ENCODE measurements around the gene CFAP410.

DNA sequence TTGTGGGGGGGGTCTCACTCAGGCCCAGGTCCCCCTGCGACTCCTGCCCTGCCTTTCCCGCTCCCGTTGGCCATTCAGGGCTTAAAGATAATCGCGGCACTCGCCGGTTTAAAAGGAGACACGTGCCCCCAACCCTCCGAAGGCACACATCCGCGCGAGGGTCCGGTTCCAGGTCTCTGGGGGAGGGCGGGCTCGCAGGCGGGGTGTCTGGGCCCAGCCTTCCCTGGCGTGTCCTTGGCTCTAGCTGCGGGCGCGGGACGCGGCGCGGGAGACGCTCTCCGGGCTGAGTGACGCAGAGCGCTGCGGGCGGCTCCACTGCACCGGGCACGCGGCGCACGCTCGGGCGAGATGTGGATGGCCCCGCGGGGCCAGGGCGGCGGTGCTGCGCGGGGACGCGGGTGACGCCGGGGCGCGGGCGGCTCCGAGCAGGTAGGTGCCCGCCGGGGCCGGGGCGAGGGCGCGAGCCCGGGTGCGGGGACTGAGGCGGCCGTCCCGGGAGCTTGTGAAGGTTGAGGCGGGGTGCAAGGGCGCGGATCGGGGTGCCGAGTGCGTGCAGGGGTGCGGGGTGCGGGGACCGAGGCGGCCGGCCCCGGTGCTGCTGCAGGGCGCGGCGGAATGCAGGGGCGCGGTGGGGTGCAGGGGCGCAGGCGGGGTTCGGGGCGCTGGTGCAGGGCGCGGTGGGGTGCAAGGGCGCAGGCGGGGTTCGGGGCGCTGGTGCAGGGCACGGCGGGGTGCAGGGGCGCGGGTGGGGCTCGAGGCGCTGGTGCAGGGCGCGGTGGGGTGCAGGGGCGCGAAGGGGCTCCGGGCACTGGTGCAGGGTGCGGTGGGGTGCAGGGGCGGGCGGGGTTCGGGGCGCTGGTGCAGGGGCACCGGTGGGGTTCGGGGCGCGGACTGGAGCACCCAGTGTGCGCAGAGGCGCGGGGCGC lies 10.9 kb upstream of the CFAP410 start:
- TF ChIP-seq, protein P1, sequence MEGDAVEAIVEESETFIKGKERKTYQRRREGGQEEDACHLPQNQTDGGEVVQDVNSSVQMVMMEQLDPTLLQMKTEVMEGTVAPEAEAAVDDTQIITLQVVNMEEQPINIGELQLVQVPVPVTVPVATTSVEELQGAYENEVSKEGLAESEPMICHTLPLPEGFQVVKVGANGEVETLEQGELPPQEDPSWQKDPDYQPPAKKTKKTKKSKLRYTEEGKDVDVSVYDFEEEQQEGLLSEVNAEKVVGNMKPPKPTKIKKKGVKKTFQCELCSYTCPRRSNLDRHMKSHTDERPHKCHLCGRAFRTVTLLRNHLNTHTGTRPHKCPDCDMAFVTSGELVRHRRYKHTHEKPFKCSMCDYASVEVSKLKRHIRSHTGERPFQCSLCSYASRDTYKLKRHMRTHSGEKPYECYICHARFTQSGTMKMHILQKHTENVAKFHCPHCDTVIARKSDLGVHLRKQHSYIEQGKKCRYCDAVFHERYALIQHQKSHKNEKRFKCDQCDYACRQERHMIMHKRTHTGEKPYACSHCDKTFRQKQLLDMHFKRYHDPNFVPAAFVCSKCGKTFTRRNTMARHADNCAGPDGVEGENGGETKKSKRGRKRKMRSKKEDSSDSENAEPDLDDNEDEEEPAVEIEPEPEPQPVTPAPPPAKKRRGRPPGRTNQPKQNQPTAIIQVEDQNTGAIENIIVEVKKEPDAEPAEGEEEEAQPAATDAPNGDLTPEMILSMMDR (conservative IDR thresholded peaks at IDR 0.05; ENCODE audit: low read length), result no peak
- no peak for TF ChIP-seq EZH2phosphoT487 (IDR thresholded peaks at IDR 0.05; ENCODE audit: borderline replicate concordance, low read depth, low read length)

Data from OCI-LY7 (cell line).